Neural crest cell (in vitro differentiated cells): Measurements from ENCODE around the gene TTC1. TPM values are rescaled to one million over a fixed set of nuclear protein-coding genes. Genes with fewer than 3 reads are reported as not detected.
A peak's percentile ranks its signal among the peaks of the same experiment; 100 is the strongest.

ENCODE experiments used
- DNase-seq: peaks from one replicate; pipeline ENCODE4 v3.0.0; 2021; ENCODE audit warnings: low read depth, mixed read lengths, low spot score
- H3K27ac Mint-ChIP-seq: one replicate; pipeline ENCODE4 v1.8.0; 2021; ENCODE audit warnings: mild to moderate bottlenecking, mixed read lengths; ENCODE audit not compliant: unreplicated experiment
- H3K27me3 Mint-ChIP-seq: 2 replicates; pipeline ENCODE4 v1.8.0; 2021; ENCODE audit warnings: low read depth, mild to moderate bottlenecking, mixed read lengths
- H3K36me3 Mint-ChIP-seq: 2 replicates; pipeline ENCODE4 v1.8.0; 2021; ENCODE audit warnings: low read depth, mild to moderate bottlenecking, mixed read lengths
- H3K4me1 Mint-ChIP-seq: 2 replicates; pipeline ENCODE4 v1.8.0; 2021; ENCODE audit warnings: mixed read lengths
- H3K4me3 Mint-ChIP-seq: one replicate; pipeline ENCODE4 v1.8.0; 2021; ENCODE audit warnings: mild to moderate bottlenecking, mixed read lengths
- H3K9me3 Mint-ChIP-seq: 2 replicates; pipeline ENCODE4 v1.8.0; 2021; ENCODE audit warnings: mixed read lengths
- CTCF ChIP-seq: fragments of 200-600 bp; sonication (generic); conservative IDR thresholded peaks from 2 replicates; pipeline ENCODE4 v1.5.0; 2021; ENCODE audit warnings: antibody characterized with exemption, mild to moderate bottlenecking
- total RNA-seq: library from RNA; stranded (reverse); gene quantifications from 2 replicates; pipeline ENCODE4 v1.2.1, GENCODE V29; 2021

The TTC1 gene
- total RNA-seq, 1 donor from 2014 or later: 48.0 TPM

GRCh38 chr5:160092960-160093707 lies 84.2 kb downstream of the TTC1 start:
- Mint-ChIP-seq H3K4me1 (peaks cover 16% of the 10 kb centered on the region), H3K9me3 (no peaks in the 10 kb centered on the region), H3K36me3 (peaks cover 10% of the 10 kb centered on the region), H3K27me3 (no peaks in the 10 kb centered on the region), H3K27ac (no peak overlapping the region), H3K4me3 (no peak overlapping the region)
- no peak for DNase-seq
- no peak for TF ChIP-seq CTCF

- Mint-ChIP-seq H3K27ac (no peak overlapping the region), H3K27me3 (no peaks in the 10 kb centered on the region), H3K36me3 (peaks cover 10% of the 10 kb centered on the region), H3K9me3 (no peaks in the 10 kb centered on the region), H3K4me1 (peaks cover 16% of the 10 kb centered on the region), H3K4me3 (no peak overlapping the region)
- no peak for DNase-seq
- no peak for TF ChIP-seq CTCF
These were observed 87.2 kb downstream of the TTC1 start for GRCh38 chr5:160096178-160096577.

- Mint-ChIP-seq H3K9me3 (no peaks in the 10 kb centered on the region), H3K27me3 (no peaks in the 10 kb centered on the region), H3K36me3 (peaks cover 10% of the 10 kb centered on the region), H3K4me1 (peaks cover 7% of the 10 kb centered on the region), H3K27ac (no peak overlapping the region), H3K4me3 (no peak overlapping the region)
- no peak for TF ChIP-seq CTCF
- no peak for DNase-seq
These were observed 89.1 kb downstream of the TTC1 start for GRCh38 chr5:160097991-160098390.

GRCh38 chr5:160105686-160106360 lies 96.9 kb downstream of the TTC1 start:
- Mint-ChIP-seq H3K27ac (peak overlapping the region; percentile 75), H3K36me3 (peaks cover 9% of the 10 kb centered on the region), H3K4me3 (no peak overlapping the region), H3K4me1 (peaks cover 11% of the 10 kb centered on the region), H3K27me3 (no peaks in the 10 kb centered on the region), H3K9me3 (no peaks in the 10 kb centered on the region)
- no peak for TF ChIP-seq CTCF
- DNase-seq: no peak

GRCh38 chr5:160108124-160108523 lies 99.2 kb downstream of the TTC1 start:
- TF ChIP-seq CTCF: no peak
- Mint-ChIP-seq H3K4me3 (no peak overlapping the region), H3K27me3 (no peaks in the 10 kb centered on the region), H3K36me3 (peaks cover 18% of the 10 kb centered on the region), H3K9me3 (no peaks in the 10 kb centered on the region), H3K4me1 (peaks cover 11% of the 10 kb centered on the region), H3K27ac (no peak overlapping the region)
- no peak for DNase-seq

Other genes starting within 250 kb of the TTC1 start
- gene ADRA1B, start 92.7 kb upstream of the TTC1 start, total RNA-seq: 0.19 and 0.32 TPM in 2 replicates
- gene PWWP2A, start 110.3 kb downstream of the TTC1 start, total RNA-seq: 27.8 and 31.6 TPM in 2 replicates
- 1.3 and 1.5 TPM in 2 replicates for gene FABP6, start 220.4 kb downstream of the TTC1 start, total RNA-seq